HEK293 (cell line): ENCODE data around the gene COA1.

ENCODE experiments used
- CTCF ChIP-seq: fragments of 450-650 bp; formaldehyde crosslinking; IDR thresholded peaks from 2 replicates; pipeline ENCODE4 v1.5.1; 2016; ENCODE audit warnings: missing biosample characterization, missing genetic modification characterization
- IKZF3 ChIP-seq: fragments of 450-650 bp; IDR thresholded peaks from 2 replicates; pipeline ENCODE4 v1.5.0; 2018; ENCODE audit warnings: missing biosample characterization, mild to moderate bottlenecking, missing genetic modification characterization, moderate library complexity
- REST ChIP-seq: fragments of 450-650 bp; formaldehyde crosslinking; IDR thresholded peaks from 2 replicates; pipeline ENCODE4 v1.5.1; 2016; ENCODE audit warnings: missing biosample characterization, missing genetic modification characterization
- ZNF23 ChIP-seq: fragments of 450-650 bp; formaldehyde crosslinking; IDR thresholded peaks from 2 replicates; pipeline ENCODE4 v1.5.1; 2016; ENCODE audit warnings: missing biosample characterization, missing genetic modification characterization, borderline replicate concordance
- ZNF274 ChIP-seq, 2 experiments: fragments of 200-500 bp in 1 of 2; fragments of 450-650 bp in 1 of 2; sonication (Bioruptor generic) in 1 of 2; formaldehyde crosslinking in 1 of 2; IDR thresholded peaks; 2 replicates each; pipeline versions ENCODE4 v1.5.1 to v1.6.1; 2014 to 2016; ENCODE audit warnings: borderline replicate concordance in 1 of 2, inconsistent platforms in 1 of 2, low read length in 1 of 2, missing biosample characterization in 1 of 2, missing genetic modification characterization in 1 of 2
- ZNF398 ChIP-seq: fragments of 450-650 bp; formaldehyde crosslinking; IDR thresholded peaks from 2 replicates; pipeline ENCODE4 v1.5.1; 2017; ENCODE audit warnings: missing biosample characterization, missing genetic modification characterization
- ZNF785 ChIP-seq: fragments of 450-650 bp; formaldehyde crosslinking; IDR thresholded peaks from 2 replicates; pipeline ENCODE4 v1.5.1; 2016; ENCODE audit warnings: missing biosample characterization, missing genetic modification characterization
- ZSCAN5A ChIP-seq: fragments of 450-650 bp; formaldehyde crosslinking; IDR thresholded peaks from 2 replicates; pipeline ENCODE4 v1.5.1; 2016; ENCODE audit warnings: missing biosample characterization, missing genetic modification characterization

- TF ChIP-seq ZSCAN5A (tag by site-specific recombination) (no peak), ZNF23 (no peak), REST (tag by site-specific recombination) (no peak), IKZF3 (tag by site-specific recombination) (no peak), CTCF (tag by site-specific recombination) (no peak), ZNF398 (tag by site-specific recombination) (no peak), ZNF785 (no peak), ZNF274 (IDR thresholded peaks at IDR 0.05; ENCODE audit: low read length) (no peak), ZNF274 (tag by site-specific recombination; IDR thresholded peaks at IDR 0.05; ENCODE audit: borderline replicate concordance) (no peak)
Measured at GRCh38 chr7:43747328-43748105, 18.2 kb upstream of the COA1 start.
